Measurements from ENCODE around the gene CRHR2. TPM values are rescaled to one million over a fixed set of nuclear protein-coding genes. Genes with fewer than 3 reads are reported as not detected.
"Not testable (repeated sequence)": the region's sequence is repeated elsewhere in the genome, so short reads cannot be mapped to it uniquely, and the experiment has no call there.

Gene CRHR2
- polyA plus RNA-seq (2013, experiment 1 of 2; ENCODE audit: insufficient read length), result 0.20 TPM
- polyA plus RNA-seq (2013, experiment 2 of 2; ENCODE audit: insufficient read length), result 0.17 TPM

- no peak for DNase-seq
Observed at GRCh38 chr7:30682212-30683083, at the start of gene CRHR2. Gene CRHR2 (minus strand): TSS chr7:30682456. CDS start chr7:30682280, 176 bp downstream.

- no peak for DNase-seq
Observed at GRCh38 chr7:30731581-30731980, 49.3 kb upstream of the CRHR2 start.

- DNase-seq, result no peak
Observed at GRCh38 chr7:30730996-30731395, 48.7 kb upstream of the CRHR2 start.

- DNase-seq, result no peak
Observed at GRCh38 chr7:30730097-30730496, 47.8 kb upstream of the CRHR2 start.

- DNase-seq, result no peak
Observed at GRCh38 chr7:30729642-30730041, 47.4 kb upstream of the CRHR2 start.

GRCh38 chr7:30728591-30729100 is 46.4 kb upstream of the CRHR2 start:
- DNase-seq, result no peak

GRCh38 chr7:30727061-30727945 is 45.0 kb upstream of the CRHR2 start:
- DNase-seq, result peak; percentile 35

- no peak for DNase-seq
Observed at GRCh38 chr7:30726296-30727006, 44.2 kb upstream of the CRHR2 start.

- DNase-seq, result no peak
Observed at GRCh38 chr7:30723776-30724175, 41.5 kb upstream of the CRHR2 start.

- DNase-seq, result no peak
Observed at GRCh38 chr7:30722671-30723070, 40.4 kb upstream of the CRHR2 start.

- no peak for DNase-seq
Observed at GRCh38 chr7:30722187-30722586, 39.9 kb upstream of the CRHR2 start.

- no peak for DNase-seq
Observed at GRCh38 chr7:30721211-30721610, 39.0 kb upstream of the CRHR2 start.

- not testable (repeated sequence) for DNase-seq
Observed at GRCh38 chr7:30719434-30719833, 37.2 kb upstream of the CRHR2 start.

- DNase-seq, result no peak
Observed at GRCh38 chr7:30717181-30717580, 34.9 kb upstream of the CRHR2 start.

- DNase-seq, result no peak
Observed at GRCh38 chr7:30714129-30714528, 31.9 kb upstream of the CRHR2 start.

- DNase-seq, result no peak
Observed at GRCh38 chr7:30713392-30713791, 31.1 kb upstream of the CRHR2 start.

GRCh38 chr7:30710669-30711068 is 28.4 kb upstream of the CRHR2 start:
- DNase-seq, result peak; percentile 11

GRCh38 chr7:30709549-30709948 is 27.3 kb upstream of the CRHR2 start:
- DNase-seq, result no peak

- peak; percentile 16 for DNase-seq
Observed at GRCh38 chr7:30708983-30709382, 26.7 kb upstream of the CRHR2 start.

GRCh38 chr7:30708412-30708811 is 26.2 kb upstream of the CRHR2 start:
- DNase-seq, result peak; percentile 11

GRCh38 chr7:30707391-30708357 is 25.4 kb upstream of the CRHR2 start:
- DNase-seq, result no peak

Measured in fibroblast of skin of back (primary cell).